Ammon's horn (tissue), 1 donor: ENCODE measurements around the gene STK10.
"Not testable (repeated sequence)": the region's sequence is repeated elsewhere in the genome, so short reads cannot be mapped to it uniquely, and the experiment has no call there.

ENCODE experiments used
- DNase-seq: peaks from one replicate; pipeline ENCODE4 v3.0.0-alpha.2; 2016; ENCODE audit warnings: low spot score

STK10 gene

GRCh38 chr5:172165465-172165864 lies 22.6 kb downstream of the STK10 start:
- DNase-seq: no peak

GRCh38 chr5:172164769-172165212 lies 23.2 kb downstream of the STK10 start:
- peak; percentile 79 for DNase-seq

- peak; percentile 80 for DNase-seq
Observed at GRCh38 chr5:172163346-172163745, 24.7 kb downstream of the STK10 start.

GRCh38 chr5:172162987-172163343 lies 25.1 kb downstream of the STK10 start:
- DNase-seq: no peak

- no peak for DNase-seq
Observed at GRCh38 chr5:172162323-172162986, 25.6 kb downstream of the STK10 start.

GRCh38 chr5:172160506-172160905 lies 27.5 kb downstream of the STK10 start:
- DNase-seq: no peak

- DNase-seq: no peak
Observed at GRCh38 chr5:172159016-172159415, 29.0 kb downstream of the STK10 start.

- no peak for DNase-seq
Observed at GRCh38 chr5:172156541-172156994, 31.5 kb downstream of the STK10 start.

- not testable (repeated sequence) for DNase-seq
Observed at GRCh38 chr5:172155101-172155500, 32.9 kb downstream of the STK10 start.

- DNase-seq: no peak
Observed at GRCh38 chr5:172153695-172154094, 34.3 kb downstream of the STK10 start.

- DNase-seq: no peak
Observed at GRCh38 chr5:172151661-172152210, 36.3 kb downstream of the STK10 start.

- DNase-seq: peak; percentile 78
Observed at GRCh38 chr5:172150514-172151425, 37.3 kb downstream of the STK10 start.

- not testable (repeated sequence) for DNase-seq
Observed at GRCh38 chr5:172149481-172149880, 38.5 kb downstream of the STK10 start.

- no peak for DNase-seq
Observed at GRCh38 chr5:172149073-172149472, 39.0 kb downstream of the STK10 start.

- no peak for DNase-seq
Observed at GRCh38 chr5:172148381-172148780, 39.6 kb downstream of the STK10 start.

- no peak for DNase-seq
Observed at GRCh38 chr5:172147857-172148256, 40.2 kb downstream of the STK10 start.

GRCh38 chr5:172146748-172147092 lies 41.3 kb downstream of the STK10 start:
- no peak for DNase-seq

GRCh38 chr5:172145870-172146747 lies 41.9 kb downstream of the STK10 start:
- DNase-seq: no peak

GRCh38 chr5:172144931-172145869 lies 42.8 kb downstream of the STK10 start:
- DNase-seq: peak; percentile 61

- DNase-seq: peak; percentile 81
Observed at GRCh38 chr5:172144291-172144815, 43.7 kb downstream of the STK10 start.

GRCh38 chr5:172143875-172144274 lies 44.1 kb downstream of the STK10 start:
- DNase-seq: no peak
